Loucy (cell line): ENCODE data around the gene D2HGDH.

Source experiments
- H2AFZ ChIP-seq: fragments of 200-600 bp; sonication (generic); 2 replicates; pipeline ENCODE4 v1.6.0; 2016; ENCODE audit warnings: antibody characterized with exemption, mild to moderate bottlenecking, low read length, moderate library complexity
- H3F3A ChIP-seq: fragments of 200-600 bp; 2 replicates; pipeline ENCODE4 v1.6.0; 2016; ENCODE audit warnings: antibody characterized with exemption, low read depth, mild to moderate bottlenecking
- H3K27me3 ChIP-seq: fragments of 200-600 bp; sonication (generic); 2 replicates; pipeline ENCODE4 v1.6.1; 2014; ENCODE audit warnings: low read length, mild to moderate bottlenecking; ENCODE audit not compliant: insufficient read depth, poor library complexity, severe bottlenecking
- H3K36me3 ChIP-seq: fragments of 200-600 bp; sonication (generic); 2 replicates; pipeline ENCODE4 v1.6.1; 2016; ENCODE audit warnings: low read length; ENCODE audit not compliant: insufficient read depth
- H3K4me1 ChIP-seq: fragments of 200-600 bp; sonication (generic); 2 replicates; pipeline ENCODE4 v1.5.1; 2014; ENCODE audit warnings: low read length, mild to moderate bottlenecking; ENCODE audit not compliant: insufficient read depth, poor library complexity, severe bottlenecking
- H3K4me2 ChIP-seq: fragments of 200-600 bp; sonication (generic); 2 replicates; pipeline ENCODE4 v1.6.0; 2014; ENCODE audit warnings: antibody characterized with exemption, low read length, low read depth, mild to moderate bottlenecking; ENCODE audit not compliant: poor library complexity, severe bottlenecking
- H3K4me3 ChIP-seq: fragments of 200-600 bp; sonication (generic); 2 replicates; pipeline ENCODE4 v1.5.1; 2014; ENCODE audit warnings: low read length, mild to moderate bottlenecking, mixed read lengths; ENCODE audit not compliant: poor library complexity, severe bottlenecking
- H3K79me2 ChIP-seq: fragments of 200-600 bp; sonication (generic); 2 replicates; pipeline ENCODE4 v1.6.1; 2014; ENCODE audit warnings: low read length; ENCODE audit not compliant: insufficient read depth
- H3K9ac ChIP-seq: fragments of 200-600 bp; sonication (generic); 2 replicates; pipeline ENCODE4 v1.6.0; 2014; ENCODE audit warnings: mild to moderate bottlenecking, low read depth, low read length, moderate library complexity; ENCODE audit not compliant: poor library complexity, severe bottlenecking
- H3K9me2 ChIP-seq: fragments of 200-600 bp; sonication (generic); replicated peaks from 2 replicates; pipeline ENCODE4 v1.6.1; 2016; ENCODE audit warnings: low read depth, low read length, mixed read lengths
- H3K9me3 ChIP-seq: fragments of 200-600 bp; sonication (generic); 2 replicates; pipeline ENCODE4 v1.6.1; 2014; ENCODE audit warnings: mild to moderate bottlenecking, antibody characterized with exemption, low read length, low read depth; ENCODE audit not compliant: insufficient read depth
- H4K20me1 ChIP-seq: fragments of 200-600 bp; sonication (generic); 2 replicates; pipeline ENCODE4 v1.6.0; 2014; ENCODE audit warnings: antibody characterized with exemption, low read length, mild to moderate bottlenecking; ENCODE audit not compliant: insufficient read depth, poor library complexity, severe bottlenecking
- EZH2phosphoT487 ChIP-seq: fragments of 200-600 bp; IDR thresholded peaks from 2 replicates; pipeline ENCODE4 v1.6.1; 2018; ENCODE audit warnings: antibody characterized with exemption, mild to moderate bottlenecking, moderate library complexity, borderline replicate concordance
- TF ChIP-seq, protein P1 (sequence below): fragments of 200-600 bp; sonication (generic); conservative IDR thresholded peaks from 2 replicates; pipeline ENCODE4 v1.5.1; 2014; ENCODE audit warnings: mild to moderate bottlenecking, antibody characterized with exemption, low read length

The D2HGDH gene

DNA sequence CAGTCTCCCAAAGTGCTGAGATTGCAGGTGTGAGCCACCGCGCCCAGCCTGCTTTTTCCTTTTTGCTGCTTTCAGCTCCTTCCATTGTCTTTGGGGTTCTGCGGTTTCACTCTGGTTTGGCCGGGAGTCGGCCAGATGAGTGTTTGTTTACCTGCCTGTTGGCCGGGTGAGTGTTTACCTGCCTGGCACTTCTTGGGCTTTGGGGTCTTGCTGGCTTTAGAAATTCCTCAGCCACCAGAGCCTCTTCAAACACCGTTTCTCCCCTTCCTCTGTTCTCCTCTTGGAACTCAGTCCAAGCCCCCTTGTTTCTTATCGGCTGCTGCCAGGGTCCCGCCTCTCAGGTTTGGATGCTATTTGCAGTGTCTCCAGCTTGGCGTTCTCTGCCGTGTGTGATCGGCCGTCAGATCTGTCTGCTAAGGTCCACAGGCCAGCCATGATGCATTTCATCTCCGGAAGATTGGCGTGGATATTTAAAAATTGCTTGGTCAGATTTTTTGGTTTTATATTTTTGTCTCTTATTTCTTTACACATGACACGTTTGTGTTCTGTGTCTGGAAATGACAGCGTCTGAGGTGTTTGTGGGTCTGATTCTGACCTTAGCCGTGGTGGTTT is 28.0 kb downstream of the D2HGDH start:
- no peaks in the 10 kb centered on the region for H3K9me3 ChIP-seq
- no peaks in the 10 kb centered on the region for H3K79me2 ChIP-seq
- H3K9me2 ChIP-seq = no peaks in the 10 kb centered on the region
- H3K27me3 ChIP-seq = no peaks in the 10 kb centered on the region
- H3K4me1 ChIP-seq = peaks cover 14% of the 10 kb centered on the region
- no peaks in the 10 kb centered on the region for H4K20me1 ChIP-seq
- H2AFZ ChIP-seq = no peak overlapping the region
- TF ChIP-seq, protein P1, sequence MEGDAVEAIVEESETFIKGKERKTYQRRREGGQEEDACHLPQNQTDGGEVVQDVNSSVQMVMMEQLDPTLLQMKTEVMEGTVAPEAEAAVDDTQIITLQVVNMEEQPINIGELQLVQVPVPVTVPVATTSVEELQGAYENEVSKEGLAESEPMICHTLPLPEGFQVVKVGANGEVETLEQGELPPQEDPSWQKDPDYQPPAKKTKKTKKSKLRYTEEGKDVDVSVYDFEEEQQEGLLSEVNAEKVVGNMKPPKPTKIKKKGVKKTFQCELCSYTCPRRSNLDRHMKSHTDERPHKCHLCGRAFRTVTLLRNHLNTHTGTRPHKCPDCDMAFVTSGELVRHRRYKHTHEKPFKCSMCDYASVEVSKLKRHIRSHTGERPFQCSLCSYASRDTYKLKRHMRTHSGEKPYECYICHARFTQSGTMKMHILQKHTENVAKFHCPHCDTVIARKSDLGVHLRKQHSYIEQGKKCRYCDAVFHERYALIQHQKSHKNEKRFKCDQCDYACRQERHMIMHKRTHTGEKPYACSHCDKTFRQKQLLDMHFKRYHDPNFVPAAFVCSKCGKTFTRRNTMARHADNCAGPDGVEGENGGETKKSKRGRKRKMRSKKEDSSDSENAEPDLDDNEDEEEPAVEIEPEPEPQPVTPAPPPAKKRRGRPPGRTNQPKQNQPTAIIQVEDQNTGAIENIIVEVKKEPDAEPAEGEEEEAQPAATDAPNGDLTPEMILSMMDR = no peak
- TF ChIP-seq EZH2phosphoT487 = no peak
- H3K4me2 ChIP-seq = no peak overlapping the region
- no peaks in the 10 kb centered on the region for H3K36me3 ChIP-seq
- H3K4me3 ChIP-seq = no peak overlapping the region
- no peak overlapping the region for H3K9ac ChIP-seq
- no peaks in the 10 kb centered on the region; the same call in 1 of the 2 replicates for H3F3A ChIP-seq

DNA sequence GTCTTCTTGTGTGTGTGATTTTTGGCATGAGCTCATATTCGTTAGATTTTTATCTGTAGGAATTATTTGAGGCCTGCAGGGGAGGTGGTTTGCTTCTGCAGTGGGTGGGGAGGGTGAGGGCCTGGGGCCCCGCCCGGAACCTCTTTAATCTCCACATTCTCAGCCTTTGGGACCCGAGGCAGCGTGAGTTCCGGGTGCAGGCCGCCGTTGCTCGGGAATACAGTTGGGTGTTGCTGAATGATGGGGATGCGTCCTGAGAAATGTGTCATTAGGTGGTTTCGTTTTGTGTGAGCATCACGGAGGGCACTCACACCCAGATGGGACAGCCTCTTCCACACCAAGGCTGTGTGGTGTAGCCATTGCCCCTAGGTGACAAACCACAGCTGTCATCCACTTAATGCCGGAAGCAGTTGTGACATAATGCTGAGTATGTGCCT is 28.5 kb downstream of the D2HGDH start:
- no peaks in the 10 kb centered on the region for H4K20me1 ChIP-seq
- no peaks in the 10 kb centered on the region for H3K27me3 ChIP-seq
- H3K9me2 ChIP-seq = no peaks in the 10 kb centered on the region
- no peak overlapping the region for H2AFZ ChIP-seq
- no peaks in the 10 kb centered on the region for H3K9me3 ChIP-seq
- no peak overlapping the region for H3K9ac ChIP-seq
- no peak overlapping the region for H3K4me2 ChIP-seq
- no peaks in the 10 kb centered on the region for H3K36me3 ChIP-seq
- no peaks in the 10 kb centered on the region; the same call in 1 of the 2 replicates for H3F3A ChIP-seq
- peaks cover 14% of the 10 kb centered on the region for H3K4me1 ChIP-seq
- TF ChIP-seq, protein P1 = no peak
- no peak for TF ChIP-seq EZH2phosphoT487
- no peaks in the 10 kb centered on the region for H3K79me2 ChIP-seq
- no peak overlapping the region for H3K4me3 ChIP-seq

DNA sequence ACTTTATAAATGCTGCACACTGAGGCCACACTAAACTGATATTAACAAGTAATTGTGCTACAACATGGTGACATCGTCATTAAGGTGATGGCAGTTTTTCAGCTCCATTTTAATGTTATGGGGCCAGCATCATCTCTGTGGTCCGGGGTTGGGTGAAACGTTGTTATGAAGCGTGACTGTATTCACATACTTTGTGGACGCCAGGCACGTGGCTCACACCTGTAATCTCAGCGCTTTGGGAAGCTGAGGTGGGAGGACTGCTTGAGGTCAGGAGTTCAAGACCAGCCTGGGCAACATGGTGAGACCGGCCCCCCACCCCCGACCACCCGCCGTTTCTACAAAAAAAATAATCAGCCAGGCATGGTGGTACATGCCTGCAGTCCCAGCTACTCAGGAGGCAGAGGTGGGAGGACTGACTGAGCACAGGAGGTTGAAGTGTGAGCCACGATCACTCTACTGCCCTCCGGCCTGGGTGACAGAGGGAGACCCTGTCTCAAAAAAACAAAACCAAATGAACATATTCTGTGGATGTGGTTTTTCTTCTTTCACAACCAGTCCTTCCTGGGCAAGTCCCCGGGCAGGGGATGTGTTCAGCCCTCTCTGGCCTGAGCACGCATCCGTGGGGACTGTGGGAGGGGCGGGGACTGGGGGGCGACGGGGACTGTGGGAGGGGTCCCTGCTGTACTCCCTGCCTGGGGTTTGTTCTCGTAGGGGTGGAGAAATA is 29.3 kb downstream of the D2HGDH start:
- Histone ChIP-seq H3K9me3 (no peaks in the 10 kb centered on the region), H2AFZ (no peak overlapping the region), H3F3A (no peaks in the 10 kb centered on the region; the same call in 1 of the 2 replicates), H3K9ac (no peak overlapping the region), H3K4me2 (no peak overlapping the region), H3K9me2 (no peaks in the 10 kb centered on the region), H4K20me1 (no peaks in the 10 kb centered on the region), H3K36me3 (no peaks in the 10 kb centered on the region), H3K79me2 (no peaks in the 10 kb centered on the region), H3K27me3 (no peaks in the 10 kb centered on the region), H3K4me1 (peaks cover 14% of the 10 kb centered on the region), H3K4me3 (no peak overlapping the region)
- TF ChIP-seq, protein P1 = no peak
- no peak for TF ChIP-seq EZH2phosphoT487
